ENCODE data around the gene OSTM1. TPM values are rescaled to one million over a fixed set of nuclear protein-coding genes. Genes with fewer than 3 reads are reported as not detected.

Gene OSTM1
- total RNA-seq, 2 donors from 2014 or later, result 25.0 to 32.0 TPM

GRCh38 chr6:107991772-107992550 lies 82.6 kb downstream of the OSTM1 start:
- no peak for DNase-seq
- intact Hi-C loops (cut with DNase I, micrococcal nuclease), result no loop called here
- ATAC-seq, result no peak

Other genes starting within 250 kb of the OSTM1 start
- gene SEC63, start 116.5 kb downstream of the OSTM1 start, total RNA-seq, result 10 to 100 TPM; 64.9 to 66.1 TPM
- not detected for gene NR2E1, start 91.3 kb upstream of the OSTM1 start, total RNA-seq
- gene SNX3, start 186.3 kb upstream of the OSTM1 start, total RNA-seq, result 100 to 1,000 TPM in 1 of 2 donors, 10 to 100 TPM in 1; 88.7 to 108 TPM
- 10 to 100 TPM in 1 of 2 donors, 1 to 10 TPM in 1; 9.0 to 10.6 TPM for gene AFG1L, start 220.3 kb upstream of the OSTM1 start, total RNA-seq

Data from left colon (tissue), 2 donors.